ENCODE data around the gene SMARCC1. TPM values are rescaled to one million over a fixed set of nuclear protein-coding genes. Genes with fewer than 3 reads are reported as not detected.

The SMARCC1 gene
- total RNA-seq, 3 donors from 2014 or later = 27.4 to 63.2 (median 61.9) TPM

DNA sequence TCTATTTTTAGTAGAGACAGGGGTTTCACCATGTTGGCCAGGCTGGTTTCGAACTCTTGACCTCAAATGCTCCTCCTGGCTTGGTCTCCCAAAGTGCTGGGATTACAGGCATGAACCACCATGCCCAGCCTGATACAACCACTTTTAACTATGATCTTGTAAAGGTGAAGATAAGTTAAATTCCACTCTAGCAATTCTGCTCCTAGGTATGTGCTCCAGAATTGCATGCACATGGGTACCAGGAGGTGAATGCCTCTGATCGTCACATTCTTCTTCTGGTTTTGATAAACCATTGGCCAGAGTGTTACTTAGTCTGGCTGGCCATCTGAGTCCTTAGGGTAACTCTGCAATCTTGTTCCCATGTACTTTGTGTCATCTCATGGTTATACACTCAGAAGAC, 225.3 kb downstream of the SMARCC1 start:
- no peaks in the 10 kb centered on the region for H3K36me3 ChIP-seq
- no peaks in the 10 kb centered on the region for H3K27me3 ChIP-seq
- DNase-seq (ENCODE audit: low spot score in 2 of 2) = no peak
- intact Hi-C loops (cut with DNase I; ENCODE audit: low total_unique reads) = no loop called here
- no peak for TF ChIP-seq POLR2A (IDR thresholded peaks at IDR 0.05)
- no peak for TF ChIP-seq POLR2AphosphoS5 (IDR thresholded peaks at IDR 0.05)
- TF ChIP-seq CTCF (IDR thresholded peaks at IDR 0.05) = no peak
- H3K4me1 ChIP-seq = no peaks in the 10 kb centered on the region
- no peak overlapping the region for H3K27ac ChIP-seq
- H3K4me3 ChIP-seq = no peak overlapping the region
- H3K9me3 ChIP-seq = no peaks in the 10 kb centered on the region

- Histone ChIP-seq H3K4me1 (no peaks in the 10 kb centered on the region), H3K4me3 (no peak overlapping the region), H3K27me3 (no peaks in the 10 kb centered on the region), H3K27ac (no peak overlapping the region), H3K36me3 (no peaks in the 10 kb centered on the region), H3K9me3 (no peaks in the 10 kb centered on the region)
- intact Hi-C loops (cut with DNase I; ENCODE audit: low total_unique reads) = no loop called here
- DNase-seq (ENCODE audit: low spot score in 2 of 2) = no peak
- no peak for TF ChIP-seq CTCF (IDR thresholded peaks at IDR 0.05)
- no peak for TF ChIP-seq POLR2A (IDR thresholded peaks at IDR 0.05)
- no peak for TF ChIP-seq POLR2AphosphoS5 (IDR thresholded peaks at IDR 0.05)
These were observed 227.4 kb downstream of the SMARCC1 start for GRCh38 chr3:47554335-47554734.

- TF ChIP-seq POLR2A (IDR thresholded peaks at IDR 0.05) = no peak
- no peak for TF ChIP-seq POLR2AphosphoS5 (IDR thresholded peaks at IDR 0.05)
- Histone ChIP-seq H3K9me3 (no peaks in the 10 kb centered on the region), H3K4me3 (no peak overlapping the region), H3K27me3 (no peaks in the 10 kb centered on the region), H3K27ac (no peak overlapping the region), H3K4me1 (no peaks in the 10 kb centered on the region), H3K36me3 (no peaks in the 10 kb centered on the region)
- intact Hi-C loops (cut with DNase I; ENCODE audit: low total_unique reads) = no loop called here
- no peak for DNase-seq (ENCODE audit: low spot score in 2 of 2)
These were observed 228.3 kb downstream of the SMARCC1 start for GRCh38 chr3:47553407-47553806.

DNA sequence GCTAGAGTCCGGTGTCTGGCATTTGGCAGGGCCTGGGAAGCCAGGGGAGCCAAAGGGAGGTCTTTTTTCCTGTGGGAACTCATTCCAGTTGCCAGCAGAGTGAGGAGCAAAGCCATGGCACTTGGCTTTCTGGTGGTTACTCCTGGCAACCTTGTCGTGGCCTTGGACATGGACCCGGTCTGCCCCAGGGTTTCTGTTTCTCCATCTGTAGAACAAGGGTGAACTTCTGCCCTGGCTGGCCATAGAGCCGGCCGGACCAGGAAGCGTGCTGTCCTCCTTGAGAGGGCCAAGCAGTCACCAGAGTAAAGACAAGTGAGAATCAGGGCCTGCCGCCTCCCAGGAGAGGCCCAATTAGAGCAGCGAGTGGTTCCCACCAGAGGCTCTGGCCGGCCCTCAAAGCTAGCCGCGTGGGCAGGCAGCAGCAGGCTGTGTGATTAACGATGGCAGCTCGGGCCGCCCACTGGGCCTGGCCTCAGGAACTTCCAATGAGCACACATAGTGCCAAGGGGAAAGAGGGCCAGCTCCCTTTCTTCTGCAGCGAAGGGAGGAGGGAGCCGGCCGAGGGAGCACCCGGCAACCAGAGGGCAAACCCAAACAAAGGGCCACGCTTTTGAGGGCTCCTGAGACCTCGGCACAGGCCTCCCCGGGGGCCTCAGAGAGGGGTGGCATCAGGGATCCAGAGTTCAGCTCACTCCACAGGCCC, 239.1 kb downstream of the SMARCC1 start:
- H3K9me3 ChIP-seq = no peaks in the 10 kb centered on the region
- H3K4me1 ChIP-seq = no peaks in the 10 kb centered on the region
- intact Hi-C loops (cut with DNase I; ENCODE audit: low total_unique reads) = no loop called here
- no peaks in the 10 kb centered on the region for H3K36me3 ChIP-seq
- no peak overlapping the region for H3K27ac ChIP-seq
- H3K27me3 ChIP-seq = no peaks in the 10 kb centered on the region
- H3K4me3 ChIP-seq = no peak overlapping the region
- TF ChIP-seq CTCF (IDR thresholded peaks at IDR 0.05) (no peak), POLR2AphosphoS5 (IDR thresholded peaks at IDR 0.05) (no peak), POLR2A (IDR thresholded peaks at IDR 0.05) (no peak)
- DNase-seq (ENCODE audit: low spot score in 2 of 2) = no peak

DNA sequence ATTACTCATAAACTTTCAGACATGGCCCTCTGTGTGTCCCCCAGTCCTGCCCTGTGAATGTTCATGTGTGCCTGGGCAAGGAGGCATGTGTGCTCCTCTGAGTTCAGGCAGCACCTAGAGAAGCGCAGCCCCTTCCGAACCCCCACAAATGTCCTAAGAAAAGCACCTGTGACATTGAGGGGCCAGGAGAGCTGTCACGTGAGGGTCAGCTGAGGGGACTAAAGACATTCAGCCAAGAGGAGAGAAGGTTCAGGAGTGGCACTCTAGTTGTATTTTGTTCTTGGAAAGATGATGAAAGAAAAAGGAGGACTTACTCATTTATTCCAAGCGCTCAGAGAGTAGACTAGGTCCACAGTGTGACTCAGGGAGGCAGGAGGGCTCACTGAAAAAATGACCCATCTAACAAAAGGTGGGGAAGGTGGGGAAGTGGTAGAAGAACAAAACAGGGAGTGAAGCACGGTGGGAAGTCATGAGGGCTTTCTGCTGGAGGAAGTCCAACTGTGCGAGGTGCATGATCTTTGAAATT, 240.0 kb downstream of the SMARCC1 start:
- H3K27ac ChIP-seq = no peak overlapping the region
- no peak for DNase-seq (ENCODE audit: low spot score in 2 of 2)
- TF ChIP-seq CTCF (IDR thresholded peaks at IDR 0.05) = no peak
- TF ChIP-seq POLR2A (IDR thresholded peaks at IDR 0.05) = no peak
- no peak for TF ChIP-seq POLR2AphosphoS5 (IDR thresholded peaks at IDR 0.05)
- H3K27me3 ChIP-seq = no peaks in the 10 kb centered on the region
- H3K9me3 ChIP-seq = no peaks in the 10 kb centered on the region
- no peaks in the 10 kb centered on the region for H3K36me3 ChIP-seq
- intact Hi-C loops (cut with DNase I; ENCODE audit: low total_unique reads) = no loop called here
- H3K4me3 ChIP-seq = no peak overlapping the region
- H3K4me1 ChIP-seq = no peaks in the 10 kb centered on the region
